Neuronal stem cell (in vitro differentiated cells): Measurements from ENCODE around the gene UMAD1.

Experiments used
- DNase-seq: peaks from one replicate; pipeline ENCODE4 v3.0.0-alpha.2; 2013; ENCODE audit warnings: low spot score
- H2AFZ ChIP-seq: one replicate; pipeline ENCODE4 v1.6.1; 2013; ENCODE audit warnings: mild to moderate bottlenecking, low read length, inconsistent platforms
- H2AK5ac ChIP-seq: 2 replicates; pipeline ENCODE4 v1.6.1; 2013; ENCODE audit warnings: low read depth, mild to moderate bottlenecking, inconsistent platforms, low read length, moderate library complexity, mixed read lengths
- H2BK120ac ChIP-seq: 2 replicates; pipeline ENCODE4 v1.6.1; 2013; ENCODE audit warnings: low read depth, mild to moderate bottlenecking, inconsistent platforms, low read length, moderate library complexity, mixed read lengths
- H2BK12ac ChIP-seq: one replicate; pipeline ENCODE4 v1.6.1; 2013; ENCODE audit warnings: low read length, inconsistent platforms
- H2BK15ac ChIP-seq: 2 replicates; pipeline ENCODE4 v1.6.1; 2013; ENCODE audit warnings: mild to moderate bottlenecking, low read length, inconsistent platforms, mixed read lengths
- H2BK5ac ChIP-seq: one replicate; pipeline ENCODE4 v1.6.1; 2013; ENCODE audit warnings: inconsistent platforms, mild to moderate bottlenecking, low read length, moderate library complexity
- H3K14ac ChIP-seq: one replicate; pipeline ENCODE4 v1.6.1; 2013; ENCODE audit warnings: low read length, inconsistent platforms
- H3K18ac ChIP-seq: 2 replicates; pipeline ENCODE4 v1.6.1; 2013; ENCODE audit warnings: low read length, inconsistent platforms
- H3K23ac ChIP-seq: 2 replicates; pipeline ENCODE4 v1.6.1; 2013; ENCODE audit warnings: low read depth, mild to moderate bottlenecking, mixed read lengths, low read length, inconsistent platforms; ENCODE audit not compliant: poor library complexity
- H3K27ac ChIP-seq: replicated peaks from 3 replicates; pipeline ENCODE4 v1.5.1; 2013; ENCODE audit warnings: low read length, inconsistent platforms
- H3K27me3 ChIP-seq, 3 experiments: 2 replicates each; pipeline ENCODE4 v1.6.1; 2013; ENCODE audit warnings: low read length in 3 of 3, mild to moderate bottlenecking in 2 of 3, inconsistent platforms in 1 of 3, low read depth in 1 of 3, mixed read lengths in 1 of 3, moderate library complexity in 1 of 3; ENCODE audit not compliant: control insufficient read depth in 3 of 3, insufficient read depth in 3 of 3
- H3K36me3 ChIP-seq, 2 donors: replicated peaks in 1 of 2; 2 replicates each; pipeline ENCODE4 v1.6.1; 2013; ENCODE audit warnings: low read length in 2 of 2; ENCODE audit not compliant: control insufficient read depth in 2 of 2, insufficient read depth in 2 of 2
- H3K4ac ChIP-seq: 2 replicates; pipeline ENCODE4 v1.6.1; 2013; ENCODE audit warnings: inconsistent platforms, mild to moderate bottlenecking, low read length, moderate library complexity
- H3K4me1 ChIP-seq, 2 donors: 1 replicate in 1 of 2; 2 replicates in 1 of 2; pipeline ENCODE4 v1.6.1; 2013; ENCODE audit warnings: low read length in 2 of 2, low read depth in 1 of 2; ENCODE audit not compliant: control insufficient read depth in 2 of 2, insufficient read depth in 1 of 2
- H3K4me2 ChIP-seq: one replicate; pipeline ENCODE4 v1.6.1; 2013; ENCODE audit warnings: mild to moderate bottlenecking, low read length, inconsistent platforms; ENCODE audit not compliant: insufficient read depth, poor library complexity, severe bottlenecking
- H3K4me3 ChIP-seq, 2 donors: 2 replicates each; pipeline ENCODE4 v1.5.1; 2013; ENCODE audit warnings: low read length in 2 of 2, mild to moderate bottlenecking in 2 of 2, inconsistent platforms in 1 of 2, moderate library complexity in 1 of 2
- H3K79me1 ChIP-seq: one replicate; pipeline ENCODE4 v1.6.1; 2013; ENCODE audit warnings: low read depth, mild to moderate bottlenecking, inconsistent platforms, low read length, moderate library complexity
- H3K9ac ChIP-seq: one replicate; pipeline ENCODE4 v1.6.1; 2013; ENCODE audit warnings: mild to moderate bottlenecking, low read depth, low read length, inconsistent platforms; ENCODE audit not compliant: poor library complexity
- H3K9me3 ChIP-seq, 2 donors: replicated peaks in 1 of 2; 2 replicates each; pipeline versions ENCODE3 to v1.6.1; 2013; ENCODE audit warnings: low read length in 2 of 2, mild to moderate bottlenecking in 2 of 2, inconsistent platforms in 1 of 2, low read depth in 1 of 2, mixed read lengths in 1 of 2, moderate library complexity in 1 of 2; ENCODE audit not compliant: control insufficient read depth in 2 of 2, insufficient read depth in 1 of 2
- H4K8ac ChIP-seq: one replicate; pipeline ENCODE4 v1.6.1; 2013; ENCODE audit warnings: low read depth, mild to moderate bottlenecking, inconsistent platforms, low read length, moderate library complexity
- H4K91ac ChIP-seq: one replicate; pipeline ENCODE4 v1.6.1; 2013; ENCODE audit warnings: low read length, low read depth, mild to moderate bottlenecking, inconsistent platforms; ENCODE audit not compliant: poor library complexity
- WGBS, 2 donors: extraction: QIAGEN DNeasy Blood & Tissue Kit; methylation state at CpG; one replicate each; pipeline ENCODE4 v1.1.7; 2013; ENCODE audit warnings: missing lambda C conversion rate in 2 of 2, mixed read lengths in 1 of 2; ENCODE audit not compliant: insufficient read length in 2 of 2, insufficient replicate concordance in 1 of 2; ENCODE audit errors: extremely low coverage in 2 of 2; 5-methylcytosine and 5-hydroxymethylcytosine counted together

UMAD1 gene

DNA sequence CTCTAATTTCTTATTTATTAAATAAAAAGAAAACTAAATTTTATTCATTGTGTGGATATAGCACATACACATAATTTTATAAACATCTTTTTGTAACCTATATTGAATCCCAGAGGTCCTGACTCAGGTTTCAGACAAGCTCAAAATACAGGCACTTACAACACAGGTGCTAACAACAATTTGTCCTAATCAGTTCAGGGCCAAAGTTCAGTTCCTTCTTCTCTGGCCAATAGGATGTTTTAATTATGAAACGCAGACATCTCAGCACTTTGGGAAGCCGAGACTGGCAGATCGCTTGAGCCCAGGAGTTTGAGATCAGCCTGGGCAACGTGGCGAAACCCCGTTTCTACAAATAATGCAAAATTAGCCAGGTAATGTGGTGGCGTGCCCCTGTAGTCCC is 62.9 kb downstream of the UMAD1 start:
- H3K36me3 ChIP-seq = no peaks in the 10 kb centered on the region
- H3K4me2 ChIP-seq = no peak overlapping the region
- no peaks in the 10 kb centered on the region for H3K27me3 ChIP-seq
- H2BK120ac ChIP-seq = no peak overlapping the region
- no peak overlapping the region for H3K27ac ChIP-seq
- no peak for DNase-seq
- no peak overlapping the region for H4K91ac ChIP-seq
- no peak overlapping the region for H2BK12ac ChIP-seq
- H3K79me1 ChIP-seq = no peaks in the 10 kb centered on the region
- no peak overlapping the region for H3K14ac ChIP-seq
- H2BK5ac ChIP-seq = no peak overlapping the region
- no peak overlapping the region for H3K18ac ChIP-seq
- no peak overlapping the region for H3K4me3 ChIP-seq
- H3K9me3 ChIP-seq = peaks cover 0 to 3% of the 10 kb centered on the region in 2 donors
- peaks cover 2 to 21% of the 10 kb centered on the region in 2 donors for H3K4me1 ChIP-seq
- H3K23ac ChIP-seq = no peak overlapping the region
- WGBS, 2 donors = no CpG with 5 or more reads among the region's 7 CpGs
- no peak overlapping the region for H4K8ac ChIP-seq
- H3K4ac ChIP-seq = no peak overlapping the region
- H2AFZ ChIP-seq = no peak overlapping the region
- no peak overlapping the region for H2BK15ac ChIP-seq
- H3K9ac ChIP-seq = no peak overlapping the region
- peak overlapping the region; percentile 14 for H2AK5ac ChIP-seq

DNA sequence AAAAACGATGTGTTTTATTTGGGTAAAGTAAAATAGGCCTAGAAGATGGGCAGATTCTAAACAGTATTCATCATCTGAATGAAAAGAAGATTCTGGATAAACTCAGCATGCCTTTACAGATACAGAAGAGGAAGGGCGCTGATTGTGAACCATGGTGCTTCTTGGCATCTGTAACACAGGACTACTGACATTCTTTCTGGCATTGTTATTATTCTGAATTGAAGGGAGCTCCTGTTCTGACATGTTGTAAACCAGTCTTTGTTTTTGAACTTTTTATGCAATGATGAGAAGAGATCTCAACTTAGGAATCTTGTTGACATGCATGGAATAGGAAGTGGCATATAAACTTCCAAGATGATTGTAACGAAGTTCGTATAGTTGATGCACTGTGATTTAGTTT is 64.3 kb downstream of the UMAD1 start:
- Histone ChIP-seq H3K18ac (no peak overlapping the region), H3K4me1 (peaks cover 2 to 29% of the 10 kb centered on the region in 2 donors), H2AK5ac (no peak overlapping the region), H2BK120ac (no peak overlapping the region), H3K4me2 (no peak overlapping the region), H3K36me3 (no peaks in the 10 kb centered on the region), H2BK12ac (no peak overlapping the region), H3K27ac (no peak overlapping the region), H4K91ac (no peak overlapping the region), H3K4me3 (no peak overlapping the region), H3K9ac (no peak overlapping the region), H3K23ac (no peak overlapping the region), H2BK15ac (no peak overlapping the region), H2BK5ac (no peak overlapping the region), H3K27me3 (no peaks in the 10 kb centered on the region), H3K79me1 (no peaks in the 10 kb centered on the region), H3K4ac (no peak overlapping the region), H4K8ac (no peak overlapping the region), H2AFZ (no peak overlapping the region), H3K9me3 (peaks cover 0 to 3% of the 10 kb centered on the region in 2 donors), H3K14ac (no peak overlapping the region)
- no peak for DNase-seq
- no CpG with 5 or more reads among the region's 4 CpGs for WGBS, 2 donors

DNA sequence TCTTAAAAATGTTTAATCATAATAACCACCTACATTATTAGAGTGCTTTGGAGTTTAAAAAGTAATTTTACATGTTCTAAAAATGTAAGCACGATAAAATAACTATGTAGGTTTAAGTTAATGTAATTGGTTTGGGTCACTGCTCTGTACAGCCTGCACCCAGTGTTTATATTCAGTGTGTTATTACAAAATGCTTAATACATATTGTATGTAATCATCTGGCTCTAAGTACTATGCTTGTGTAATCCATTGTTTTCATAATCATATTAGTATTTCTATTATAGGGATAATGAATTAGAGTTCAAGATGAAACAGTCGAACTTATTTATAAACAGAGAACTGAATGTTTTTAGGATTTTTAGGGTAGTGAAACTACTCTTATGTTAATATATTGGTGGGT is 64.8 kb downstream of the UMAD1 start:
- no peak overlapping the region for H3K23ac ChIP-seq
- H2BK15ac ChIP-seq = no peak overlapping the region
- no peak overlapping the region for H4K8ac ChIP-seq
- no peaks in the 10 kb centered on the region for H3K79me1 ChIP-seq
- H3K4ac ChIP-seq = no peak overlapping the region
- no peak overlapping the region for H3K18ac ChIP-seq
- no peak overlapping the region for H2AFZ ChIP-seq
- no peak for DNase-seq
- no peak overlapping the region for H4K91ac ChIP-seq
- H2AK5ac ChIP-seq = no peak overlapping the region
- H3K4me2 ChIP-seq = no peak overlapping the region
- no peak overlapping the region for H3K14ac ChIP-seq
- H3K4me1 ChIP-seq = peaks cover 2 to 29% of the 10 kb centered on the region in 2 donors
- no peak overlapping the region for H3K4me3 ChIP-seq
- H2BK12ac ChIP-seq = no peak overlapping the region
- H2BK120ac ChIP-seq = no peak overlapping the region
- H3K36me3 ChIP-seq = no peaks in the 10 kb centered on the region
- no peak overlapping the region for H3K27ac ChIP-seq
- WGBS, 2 donors = no CpG with 5 or more reads among the region's 2 CpGs
- no peak overlapping the region for H3K9ac ChIP-seq
- H2BK5ac ChIP-seq = no peak overlapping the region
- H3K27me3 ChIP-seq = no peaks in the 10 kb centered on the region
- H3K9me3 ChIP-seq = no peaks in the 10 kb centered on the region

DNA sequence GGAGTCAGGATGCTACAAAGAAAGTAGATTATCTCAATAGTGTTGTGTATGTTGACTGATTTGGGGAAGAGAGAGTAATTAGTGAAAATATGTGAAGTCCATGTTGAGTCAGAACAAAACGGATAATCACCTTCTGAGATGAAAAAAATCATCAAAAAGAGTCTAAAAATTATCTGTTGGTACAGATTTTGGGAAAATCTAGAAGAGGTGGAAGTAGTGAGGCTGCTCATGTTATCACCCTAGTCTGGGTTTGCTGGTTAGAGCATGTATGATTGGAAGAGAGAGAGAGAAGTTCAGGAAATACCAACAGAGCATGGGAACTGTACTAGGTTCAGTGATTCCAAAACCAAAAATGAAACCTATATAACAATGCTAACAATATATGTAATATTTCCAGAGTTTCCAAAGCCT is 65.6 kb downstream of the UMAD1 start:
- H3K9ac ChIP-seq = no peak overlapping the region
- no peak overlapping the region for H3K23ac ChIP-seq
- no peak overlapping the region for H2BK15ac ChIP-seq
- H4K8ac ChIP-seq = no peak overlapping the region
- no peak overlapping the region for H3K4me3 ChIP-seq
- no peaks in the 10 kb centered on the region for H3K27me3 ChIP-seq
- no peak overlapping the region for H3K18ac ChIP-seq
- H2BK5ac ChIP-seq = no peak overlapping the region
- H3K9me3 ChIP-seq = no peaks in the 10 kb centered on the region
- no peaks in the 10 kb centered on the region for H3K79me1 ChIP-seq
- H3K36me3 ChIP-seq = no peaks in the 10 kb centered on the region
- no peak for DNase-seq
- no peak overlapping the region for H3K4ac ChIP-seq
- no CpG with 5 or more reads among the region's 1 CpG for WGBS, 2 donors
- no peak overlapping the region for H3K27ac ChIP-seq
- no peak overlapping the region for H2BK12ac ChIP-seq
- no peak overlapping the region for H2AFZ ChIP-seq
- peaks cover 2 to 29% of the 10 kb centered on the region in 2 donors for H3K4me1 ChIP-seq
- no peak overlapping the region for H3K4me2 ChIP-seq
- no peak overlapping the region for H3K14ac ChIP-seq
- no peak overlapping the region for H2BK120ac ChIP-seq
- H4K91ac ChIP-seq = no peak overlapping the region
- H2AK5ac ChIP-seq = no peak overlapping the region
